Subcutaneous abdominal adipose tissue (tissue), 5 donors: ENCODE results near the gene VSTM2B.

Experiments
- H3K27ac ChIP-seq: one replicate; pipeline ENCODE4 v1.7.0; 2013; ENCODE audit warnings: low read depth, mild to moderate bottlenecking, inconsistent platforms, low read length, moderate library complexity
- H3K27me3 ChIP-seq, 5 donors: one replicate each; pipeline ENCODE4 v1.7.0; 2013; ENCODE audit warnings: low read length in 5 of 5, inconsistent platforms in 1 of 5; ENCODE audit not compliant: control insufficient read depth in 5 of 5, insufficient read depth in 4 of 5
- H3K36me3 ChIP-seq, 5 donors: one replicate each; pipeline ENCODE4 v1.7.0; 2013; ENCODE audit warnings: low read length in 5 of 5; ENCODE audit not compliant: control insufficient read depth in 5 of 5, insufficient read depth in 5 of 5
- H3K4me1 ChIP-seq, 5 donors: one replicate each; pipeline ENCODE4 v1.7.0; 2013; ENCODE audit warnings: low read length in 5 of 5, mild to moderate bottlenecking in 3 of 5, moderate library complexity in 1 of 5; ENCODE audit not compliant: control insufficient read depth in 5 of 5, insufficient read depth in 5 of 5
- H3K4me3 ChIP-seq, 5 donors: one replicate each; pipeline ENCODE4 v1.7.0; 2013; ENCODE audit warnings: low read length in 5 of 5, low read depth in 1 of 5
- H3K9ac ChIP-seq, 5 donors: one replicate each; pipeline ENCODE4 v1.7.0; 2013; ENCODE audit warnings: low read length in 5 of 5, mild to moderate bottlenecking in 4 of 5, moderate library complexity in 3 of 5
- H3K9me3 ChIP-seq, 5 donors: one replicate each; pipeline ENCODE4 v1.7.0; 2013; ENCODE audit warnings: low read length in 5 of 5; ENCODE audit not compliant: control insufficient read depth in 5 of 5
- donor health status: healthy.
- donor health status: healthy.
- donor health status: healthy.
- donor health status: healthy.
- donor health status: healthy.

VSTM2B gene

GRCh38 chr19:29574510-29574909 lies 48.7 kb downstream of the VSTM2B start:
- no peaks in the 10 kb centered on the region for H3K4me1 ChIP-seq
- H3K36me3 ChIP-seq = no peaks in the 10 kb centered on the region
- peaks cover 2 to 48% (median 30%) of the 10 kb centered on the region in 5 donors for H3K27me3 ChIP-seq
- H3K4me3 ChIP-seq = no peak overlapping the region
- H3K9ac ChIP-seq = no peak overlapping the region
- H3K9me3 ChIP-seq = no peaks in the 10 kb centered on the region
- H3K27ac ChIP-seq = no peak overlapping the region

GRCh38 chr19:29576046-29576606 lies 50.3 kb downstream of the VSTM2B start:
- Histone ChIP-seq H3K9ac (no peak overlapping the region), H3K27ac (no peak overlapping the region), H3K9me3 (peaks cover 0 to under 1% (median 0%) of the 10 kb centered on the region in 5 donors), H3K4me3 (no peak overlapping the region), H3K4me1 (no peaks in the 10 kb centered on the region), H3K27me3 (peaks cover 2 to 53% (median 34%) of the 10 kb centered on the region in 5 donors), H3K36me3 (no peaks in the 10 kb centered on the region)

GRCh38 chr19:29576761-29577648 lies 51.2 kb downstream of the VSTM2B start:
- H3K4me3 ChIP-seq = no peak overlapping the region
- no peak overlapping the region for H3K9ac ChIP-seq
- H3K36me3 ChIP-seq = no peaks in the 10 kb centered on the region
- no peaks in the 10 kb centered on the region for H3K4me1 ChIP-seq
- H3K9me3 ChIP-seq = peaks cover 0 to 7% (median 4%) of the 10 kb centered on the region in 5 donors
- no peak overlapping the region for H3K27ac ChIP-seq
- H3K27me3 ChIP-seq = peaks cover 2 to 54% (median 32%) of the 10 kb centered on the region in 5 donors

GRCh38 chr19:29577649-29577963 lies 51.8 kb downstream of the VSTM2B start:
- Histone ChIP-seq H3K27me3 (peaks cover 2 to 51% (median 32%) of the 10 kb centered on the region in 5 donors), H3K9me3 (peaks cover 0 to 8% (median 4%) of the 10 kb centered on the region in 5 donors), H3K27ac (no peak overlapping the region), H3K36me3 (no peaks in the 10 kb centered on the region), H3K9ac (no peak overlapping the region), H3K4me1 (no peaks in the 10 kb centered on the region), H3K4me3 (no peak overlapping the region)

GRCh38 chr19:29578349-29578748 lies 52.6 kb downstream of the VSTM2B start:
- no peaks in the 10 kb centered on the region for H3K4me1 ChIP-seq

GRCh38 chr19:29579308-29579910 lies 53.6 kb downstream of the VSTM2B start:
- H3K9ac ChIP-seq = no peak overlapping the region
- peaks cover 0 to 46% (median 28%) of the 10 kb centered on the region in 5 donors for H3K27me3 ChIP-seq
- no peaks in the 10 kb centered on the region for H3K36me3 ChIP-seq

More at GRCh38 chr19:29578349-29578748, 52.6 kb downstream of the VSTM2B start:
- Histone ChIP-seq H3K9me3 (peaks cover 0 to 10% (median 4%) of the 10 kb centered on the region in 5 donors), H3K27ac (no peak overlapping the region), H3K9ac (no peak overlapping the region), H3K36me3 (no peaks in the 10 kb centered on the region), H3K27me3 (peaks cover 2 to 45% (median 32%) of the 10 kb centered on the region in 5 donors), H3K4me3 (no peak overlapping the region)

GRCh38 chr19:29581398-29581797 lies 55.6 kb downstream of the VSTM2B start:
- Histone ChIP-seq H3K4me1 (no peaks in the 10 kb centered on the region), H3K9me3 (peaks cover 0 to 13% (median 4%) of the 10 kb centered on the region in 5 donors), H3K4me3 (no peak overlapping the region), H3K27me3 (peaks cover 0 to 32% (median 18%) of the 10 kb centered on the region in 5 donors), H3K27ac (no peak overlapping the region), H3K9ac (no peak overlapping the region), H3K36me3 (no peaks in the 10 kb centered on the region)

More at GRCh38 chr19:29579308-29579910, 53.6 kb downstream of the VSTM2B start:
- Histone ChIP-seq H3K4me1 (no peaks in the 10 kb centered on the region), H3K9me3 (peaks cover 0 to 10% (median 4%) of the 10 kb centered on the region in 5 donors), H3K27ac (no peak overlapping the region), H3K4me3 (no peak overlapping the region)

- Histone ChIP-seq H3K4me1 (no peaks in the 10 kb centered on the region), H3K9me3 (peaks cover 0 to 13% (median 4%) of the 10 kb centered on the region in 5 donors), H3K4me3 (no peak overlapping the region), H3K36me3 (no peaks in the 10 kb centered on the region), H3K27ac (no peak overlapping the region), H3K9ac (no peak overlapping the region), H3K27me3 (peaks cover 0 to 19% (median 8%) of the 10 kb centered on the region in 5 donors)
Measured at GRCh38 chr19:29583196-29583999, 57.6 kb downstream of the VSTM2B start.

GRCh38 chr19:29586401-29586800 lies 60.6 kb downstream of the VSTM2B start:
- Histone ChIP-seq H3K36me3 (no peaks in the 10 kb centered on the region), H3K27me3 (peaks cover 0 to 19% (median 11%) of the 10 kb centered on the region in 5 donors), H3K9ac (no peak overlapping the region), H3K4me3 (no peak overlapping the region), H3K9me3 (peaks cover 0 to 11% (median 3%) of the 10 kb centered on the region in 5 donors), H3K27ac (no peak overlapping the region), H3K4me1 (no peaks in the 10 kb centered on the region)
